ENCODE measurements around the gene ZKSCAN3.
"Not testable (repeated sequence)": the region's sequence is repeated elsewhere in the genome, so short reads cannot be mapped to it uniquely, and the experiment has no call there.

ZKSCAN3 gene

GRCh38 chr6:28349892-28350737, at the start of gene ZKSCAN3:
Gene ZKSCAN3 (plus strand): TSS chr6:28349947. CDS start chr6:28359587, 9,640 bp downstream.
- DNase-seq = peak; percentile 81 to 84

GRCh38 chr6:28303570-28303969, 46.2 kb upstream of the ZKSCAN3 start:
- DNase-seq = peak in 1 of 2 donors; percentile 42

- DNase-seq = not testable (repeated sequence)
Observed at GRCh38 chr6:28306363-28306762, 43.4 kb upstream of the ZKSCAN3 start.

GRCh38 chr6:28311139-28311823, 38.5 kb upstream of the ZKSCAN3 start:
- DNase-seq = no peak

GRCh38 chr6:28312939-28313338, 36.8 kb upstream of the ZKSCAN3 start:
- no peak for DNase-seq

GRCh38 chr6:28315628-28316027, 34.1 kb upstream of the ZKSCAN3 start:
- no peak for DNase-seq

GRCh38 chr6:28317866-28318265, 31.9 kb upstream of the ZKSCAN3 start:
- DNase-seq = not testable (repeated sequence)

- DNase-seq = no peak
Observed at GRCh38 chr6:28322661-28323060, 27.1 kb upstream of the ZKSCAN3 start.

GRCh38 chr6:28323813-28324424, 25.8 kb upstream of the ZKSCAN3 start:
- DNase-seq = no peak

GRCh38 chr6:28326371-28326948, 23.3 kb upstream of the ZKSCAN3 start:
- DNase-seq = no peak

- no peak for DNase-seq
Observed at GRCh38 chr6:28330041-28330440, 19.7 kb upstream of the ZKSCAN3 start.

- no peak for DNase-seq
Observed at GRCh38 chr6:28333047-28333446, 16.7 kb upstream of the ZKSCAN3 start.

- DNase-seq = no peak
Observed at GRCh38 chr6:28333599-28334018, 16.1 kb upstream of the ZKSCAN3 start.

GRCh38 chr6:28334286-28335039, 15.3 kb upstream of the ZKSCAN3 start:
- DNase-seq = peak in 1 of 2 donors; percentile 22

GRCh38 chr6:28335040-28335563, 14.6 kb upstream of the ZKSCAN3 start:
- no peak for DNase-seq

- peak; percentile 91 to 93 for DNase-seq
Observed at GRCh38 chr6:28335564-28336283, 14.0 kb upstream of the ZKSCAN3 start, which contains the start of gene ZSCAN31. Gene ZSCAN31 (minus strand): TSS chr6:28336148. CDS start chr6:28329683, 6,465 bp downstream.

- DNase-seq = peak; percentile 12 to 57
Observed at GRCh38 chr6:28336284-28337120, 13.2 kb upstream of the ZKSCAN3 start.

GRCh38 chr6:28337121-28337520, 12.6 kb upstream of the ZKSCAN3 start:
- DNase-seq = no peak

GRCh38 chr6:28340310-28341095, 9.2 kb upstream of the ZKSCAN3 start:
- no peak for DNase-seq

Data from CD4-positive, alpha-beta T cell treated with Interferon alpha-2 for 1 hour (primary cell).